ENCODE measurements around the gene ROPN1B. TPM values are rescaled to one million over a fixed set of nuclear protein-coding genes. Genes with fewer than 3 reads are reported as not detected.
A peak's percentile ranks its signal among the peaks of the same experiment; 100 is the strongest.
"Not testable (repeated sequence)": the region's sequence is repeated elsewhere in the genome, so short reads cannot be mapped to it uniquely, and the experiment has no call there.

ROPN1B gene
- not detected in 2 replicates for total RNA-seq
- long read RNA-seq: 0 reads

- peak within 1 kb of the TSS; percentile 31 for H3K4me3 Mint-ChIP-seq (ENCODE audit: unreplicated experiment)
- H3K4me1 Mint-ChIP-seq (ENCODE audit: unreplicated experiment); DNase-seq (ENCODE audit: extremely low spot score, unreplicated experiment); H3K27ac Mint-ChIP-seq (ENCODE audit: unreplicated experiment); H3K36me3 Mint-ChIP-seq (ENCODE audit: unreplicated experiment); H3K9me3 Mint-ChIP-seq (ENCODE audit: unreplicated experiment): not testable (repeated sequence)
- peaks cover 25% of the 10 kb centered on the region for H3K27me3 Mint-ChIP-seq (ENCODE audit: unreplicated experiment)
These were observed at the start of gene ROPN1B for GRCh38 chr3:125968701-125969592. Gene ROPN1B (plus strand): TSS chr3:125969178. CDS start chr3:125972055, 2,877 bp downstream.

GRCh38 chr3:125920191-125920590 lies 48.8 kb upstream of the ROPN1B start:
- H3K36me3 Mint-ChIP-seq (ENCODE audit: unreplicated experiment); H3K4me1 Mint-ChIP-seq (ENCODE audit: unreplicated experiment); H3K27ac Mint-ChIP-seq (ENCODE audit: unreplicated experiment); H3K9me3 Mint-ChIP-seq (ENCODE audit: unreplicated experiment); DNase-seq (ENCODE audit: extremely low spot score, unreplicated experiment); H3K4me3 Mint-ChIP-seq (ENCODE audit: unreplicated experiment); H3K27me3 Mint-ChIP-seq (ENCODE audit: unreplicated experiment): not testable (repeated sequence)

GRCh38 chr3:125920751-125921279 lies 48.2 kb upstream of the ROPN1B start:
- not testable (repeated sequence) for H3K4me1 Mint-ChIP-seq (ENCODE audit: unreplicated experiment); H3K27me3 Mint-ChIP-seq (ENCODE audit: unreplicated experiment); H3K4me3 Mint-ChIP-seq (ENCODE audit: unreplicated experiment); H3K36me3 Mint-ChIP-seq (ENCODE audit: unreplicated experiment); H3K27ac Mint-ChIP-seq (ENCODE audit: unreplicated experiment); H3K9me3 Mint-ChIP-seq (ENCODE audit: unreplicated experiment); DNase-seq (ENCODE audit: extremely low spot score, unreplicated experiment)

GRCh38 chr3:125921712-125922111 lies 47.3 kb upstream of the ROPN1B start:
- not testable (repeated sequence) for H3K27me3 Mint-ChIP-seq (ENCODE audit: unreplicated experiment); DNase-seq (ENCODE audit: extremely low spot score, unreplicated experiment)
- TF ChIP-seq CTCF (IDR thresholded peaks at IDR 0.05): peak; percentile 69

GRCh38 chr3:125923324-125924115 lies 45.5 kb upstream of the ROPN1B start:
- not testable (repeated sequence) for DNase-seq (ENCODE audit: extremely low spot score, unreplicated experiment); H3K4me1 Mint-ChIP-seq (ENCODE audit: unreplicated experiment); H3K9me3 Mint-ChIP-seq (ENCODE audit: unreplicated experiment); H3K36me3 Mint-ChIP-seq (ENCODE audit: unreplicated experiment); H3K27me3 Mint-ChIP-seq (ENCODE audit: unreplicated experiment); H3K4me3 Mint-ChIP-seq (ENCODE audit: unreplicated experiment); H3K27ac Mint-ChIP-seq (ENCODE audit: unreplicated experiment)

More at GRCh38 chr3:125921712-125922111, 47.3 kb upstream of the ROPN1B start:
- not testable (repeated sequence) for H3K4me1 Mint-ChIP-seq (ENCODE audit: unreplicated experiment); H3K4me3 Mint-ChIP-seq (ENCODE audit: unreplicated experiment); H3K27ac Mint-ChIP-seq (ENCODE audit: unreplicated experiment); H3K9me3 Mint-ChIP-seq (ENCODE audit: unreplicated experiment); H3K36me3 Mint-ChIP-seq (ENCODE audit: unreplicated experiment)

- not testable (repeated sequence) for H3K9me3 Mint-ChIP-seq (ENCODE audit: unreplicated experiment); H3K4me1 Mint-ChIP-seq (ENCODE audit: unreplicated experiment); H3K27me3 Mint-ChIP-seq (ENCODE audit: unreplicated experiment); H3K4me3 Mint-ChIP-seq (ENCODE audit: unreplicated experiment); DNase-seq (ENCODE audit: extremely low spot score, unreplicated experiment); H3K27ac Mint-ChIP-seq (ENCODE audit: unreplicated experiment); H3K36me3 Mint-ChIP-seq (ENCODE audit: unreplicated experiment)
These were observed 44.7 kb upstream of the ROPN1B start for GRCh38 chr3:125924276-125924675.

GRCh38 chr3:125925727-125926126 lies 43.3 kb upstream of the ROPN1B start:
- H3K27ac Mint-ChIP-seq (ENCODE audit: unreplicated experiment); H3K27me3 Mint-ChIP-seq (ENCODE audit: unreplicated experiment); H3K4me3 Mint-ChIP-seq (ENCODE audit: unreplicated experiment); H3K36me3 Mint-ChIP-seq (ENCODE audit: unreplicated experiment); H3K4me1 Mint-ChIP-seq (ENCODE audit: unreplicated experiment); DNase-seq (ENCODE audit: extremely low spot score, unreplicated experiment); H3K9me3 Mint-ChIP-seq (ENCODE audit: unreplicated experiment): not testable (repeated sequence)
